HG02588 (cell line): ENCODE data around the gene MIGA2.
"Not testable (repeated sequence)": the region's sequence is repeated elsewhere in the genome, so short reads cannot be mapped to it uniquely, and the experiment has no call there.

Experiments used
- ATAC-seq: cut with Tn5 transposase; IDR thresholded peaks from one replicate; pipeline ENCODE4 v1.9.1; 2021; ENCODE audit warnings: mild to moderate bottlenecking, moderate library complexity; ENCODE audit not compliant: unreplicated experiment

Gene MIGA2

GRCh38 chr9:129011170-129011569 lies 25.3 kb upstream of the MIGA2 start:
- ATAC-seq: no peak

GRCh38 chr9:129011761-129012181 lies 24.7 kb upstream of the MIGA2 start:
- ATAC-seq: no peak

GRCh38 chr9:129012343-129012742 lies 24.1 kb upstream of the MIGA2 start:
- no peak for ATAC-seq

GRCh38 chr9:129012893-129013448 lies 23.5 kb upstream of the MIGA2 start:
- ATAC-seq: no peak

- no peak for ATAC-seq
These were observed 22.8 kb upstream of the MIGA2 start for GRCh38 chr9:129013674-129014073.

- no peak for ATAC-seq
These were observed 22.3 kb upstream of the MIGA2 start for GRCh38 chr9:129014124-129014523.

GRCh38 chr9:129014608-129015007 lies 21.8 kb upstream of the MIGA2 start:
- ATAC-seq: no peak

- ATAC-seq: no peak
These were observed 15.3 kb upstream of the MIGA2 start for GRCh38 chr9:129021091-129021490.

GRCh38 chr9:129022037-129022436 lies 14.4 kb upstream of the MIGA2 start:
- no peak for ATAC-seq

- ATAC-seq: no peak
These were observed 13.2 kb upstream of the MIGA2 start for GRCh38 chr9:129023036-129023907.

- no peak for ATAC-seq
These were observed 12.6 kb upstream of the MIGA2 start for GRCh38 chr9:129023908-129024233.

GRCh38 chr9:129026442-129027223 lies 9.8 kb upstream of the MIGA2 start:
- no peak for ATAC-seq

GRCh38 chr9:129027224-129027684 lies 9.2 kb upstream of the MIGA2 start:
- ATAC-seq: no peak

GRCh38 chr9:129027685-129028191 lies 8.7 kb upstream of the MIGA2 start:
- ATAC-seq: no peak

- ATAC-seq: peak; percentile 76
These were observed 8.0 kb upstream of the MIGA2 start, which contains the start of gene SH3GLB2 for GRCh38 chr9:129028192-129028966. TSS of gene SH3GLB2 (minus strand) at chr9:129028331. CDS start at chr9:129028154, 177 bp downstream.

GRCh38 chr9:129030191-129030590 lies 6.2 kb upstream of the MIGA2 start:
- no peak for ATAC-seq

- ATAC-seq: no peak
These were observed 4.9 kb upstream of the MIGA2 start for GRCh38 chr9:129031514-129031913.

- no peak for ATAC-seq
These were observed 3.8 kb upstream of the MIGA2 start for GRCh38 chr9:129032541-129033159.

- ATAC-seq: no peak
These were observed 3.2 kb upstream of the MIGA2 start for GRCh38 chr9:129033216-129033615.

GRCh38 chr9:129035838-129036237 lies 588 bp upstream of the MIGA2 start:
- not testable (repeated sequence) for ATAC-seq
